C4-2B (cell line): ENCODE results near the gene DBH.

Experiments used
- CTCF ChIP-seq: fragments of 450-650 bp; conservative IDR thresholded peaks from 2 replicates; pipeline ENCODE4 v1.5.1; 2017; ENCODE audit warnings: mild to moderate bottlenecking
- ZFX ChIP-seq: fragments of 450-650 bp; IDR thresholded peaks from 2 replicates; pipeline ENCODE4 v1.6.1; 2017

DNA sequence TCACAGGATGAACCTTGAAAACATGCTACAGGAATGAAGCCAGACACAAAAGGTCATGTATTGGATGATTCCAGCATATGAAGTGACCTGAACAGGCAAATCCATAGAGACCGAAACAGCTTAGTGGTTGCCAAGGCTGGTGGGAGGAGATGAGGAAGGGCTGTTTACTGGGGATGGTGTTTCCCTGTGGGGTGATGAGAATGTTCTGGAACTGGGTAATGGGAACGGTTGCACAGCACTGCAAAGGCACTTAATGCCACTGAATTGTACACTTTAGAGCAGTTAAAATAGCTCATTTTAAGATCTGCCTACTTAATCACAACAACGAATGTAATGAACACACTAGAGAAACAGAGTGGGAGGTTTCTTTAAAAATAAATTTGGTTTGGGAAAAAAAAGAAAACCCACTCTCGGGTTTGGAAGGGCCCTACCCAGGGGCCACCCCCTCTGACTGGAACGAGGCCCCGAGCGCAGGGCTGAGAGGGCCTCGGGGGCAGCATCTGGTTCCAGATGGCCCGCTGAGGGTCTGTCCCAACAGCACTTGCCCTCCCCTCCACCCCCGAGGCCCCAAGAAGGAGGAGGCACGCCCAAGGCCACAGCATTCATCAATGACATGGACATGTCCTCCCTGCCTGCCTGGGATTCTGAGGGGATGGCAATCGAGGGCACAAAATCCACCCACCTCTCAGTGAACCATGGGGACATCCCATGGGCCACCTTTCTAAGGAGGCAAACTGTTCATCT is 70.3 kb downstream of the DBH start:
- TF ChIP-seq CTCF (no peak), ZFX (no peak)
